GM12872 (cell line): ENCODE measurements around the gene OTOS.

Source experiments
- CTCF ChIP-seq: IDR thresholded peaks from 3 replicates; pipeline ENCODE4 v1.5.1; 2011; ENCODE audit warnings: low read depth, mild to moderate bottlenecking, low read length, moderate library complexity; ENCODE audit not compliant: insufficient read depth

OTOS gene

DNA sequence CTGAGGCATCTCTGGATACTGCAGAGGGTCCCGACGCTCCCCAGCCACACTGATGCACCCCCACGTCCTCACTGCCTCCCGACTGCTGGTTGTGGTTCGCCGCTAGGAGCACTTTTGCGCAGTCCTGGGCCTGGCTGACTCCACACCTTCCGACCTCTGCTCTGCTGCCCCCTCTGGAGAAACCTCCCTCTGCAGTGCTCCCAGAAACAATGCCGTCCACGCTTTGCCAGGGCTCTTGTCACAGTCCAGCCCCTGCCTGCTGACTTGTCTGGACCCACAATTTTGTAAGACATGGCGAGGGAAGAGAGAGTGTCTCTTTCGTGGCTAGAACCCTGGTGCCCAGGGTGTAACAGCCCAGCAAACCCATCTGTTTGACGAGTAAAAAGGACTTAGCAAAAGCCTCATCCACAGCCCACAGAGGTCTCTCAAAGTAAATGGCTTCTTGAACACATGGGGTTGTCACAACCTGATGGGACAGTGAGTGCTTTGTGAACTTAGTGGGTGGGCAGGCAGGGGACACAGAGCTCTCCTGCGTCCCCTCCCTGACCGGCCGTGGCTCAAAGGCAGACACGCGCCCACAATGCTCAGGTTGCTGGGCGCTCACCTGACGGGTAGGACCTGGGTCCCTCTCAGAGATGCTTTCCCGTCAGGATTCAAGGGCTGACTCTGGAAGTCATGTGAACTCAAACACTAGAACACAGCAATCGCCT, 8.4 kb downstream of the OTOS start:
- peak; percentile 31; the same call in 1 of the 3 replicates for TF ChIP-seq CTCF

DNA sequence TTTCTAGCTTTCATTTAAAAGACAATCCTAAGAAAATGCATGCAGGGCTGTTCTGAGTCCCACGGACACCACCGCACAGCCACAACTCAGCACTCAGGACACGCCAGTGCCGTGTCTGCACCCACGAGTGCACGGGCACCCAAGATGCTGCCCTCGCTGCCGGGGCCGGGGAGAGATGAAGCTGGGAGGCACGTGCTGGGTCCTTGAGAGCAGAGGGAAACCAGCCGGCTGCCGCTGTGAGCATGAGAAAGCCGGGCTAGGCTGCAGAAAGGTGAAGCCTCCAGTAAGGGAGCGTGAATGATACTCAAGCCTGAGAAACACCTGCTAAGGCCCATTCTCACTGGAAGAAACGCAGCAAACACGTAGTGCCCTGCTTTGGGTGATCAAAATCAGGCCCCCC, 9.2 kb downstream of the OTOS start:
- no peak for TF ChIP-seq CTCF

GRCh38 chr2:240130393-240131195, 9.9 kb downstream of the OTOS start:
- TF ChIP-seq CTCF = no peak

DNA sequence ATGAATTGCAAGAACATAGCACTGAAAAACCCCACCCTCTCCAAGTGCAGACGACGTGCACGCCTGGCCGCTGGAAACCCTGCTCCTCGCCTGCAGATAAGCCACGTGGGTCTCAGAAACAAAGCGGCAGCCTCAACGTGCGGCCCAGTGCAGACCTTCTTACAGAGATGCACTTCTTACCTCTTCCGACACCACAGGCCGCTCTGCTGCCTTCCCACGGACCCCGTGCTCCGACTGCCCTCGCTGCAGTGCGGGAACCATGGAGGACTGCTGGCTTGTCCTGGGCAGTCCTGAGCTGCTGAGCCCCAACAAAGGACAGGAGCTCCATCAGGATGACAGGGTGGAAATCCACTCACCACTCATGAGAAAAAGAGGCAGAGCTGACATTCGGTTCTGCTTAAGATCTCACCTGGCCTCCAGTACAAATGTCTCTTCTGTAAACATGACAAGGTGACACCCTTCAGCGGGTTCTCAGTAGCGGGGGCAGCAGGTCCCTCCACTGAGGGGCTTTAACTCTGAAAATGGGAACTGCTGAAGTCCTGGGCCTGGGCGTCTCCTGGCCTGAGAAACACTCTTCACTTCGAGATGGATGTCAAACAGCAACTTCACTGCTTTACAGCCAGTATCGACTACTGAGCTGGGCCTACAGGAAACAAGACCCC, 10.6 kb downstream of the OTOS start:
- no peak for TF ChIP-seq CTCF

- TF ChIP-seq CTCF = no peak
Observed at GRCh38 chr2:240129311-240129710, 11.1 kb downstream of the OTOS start.

DNA sequence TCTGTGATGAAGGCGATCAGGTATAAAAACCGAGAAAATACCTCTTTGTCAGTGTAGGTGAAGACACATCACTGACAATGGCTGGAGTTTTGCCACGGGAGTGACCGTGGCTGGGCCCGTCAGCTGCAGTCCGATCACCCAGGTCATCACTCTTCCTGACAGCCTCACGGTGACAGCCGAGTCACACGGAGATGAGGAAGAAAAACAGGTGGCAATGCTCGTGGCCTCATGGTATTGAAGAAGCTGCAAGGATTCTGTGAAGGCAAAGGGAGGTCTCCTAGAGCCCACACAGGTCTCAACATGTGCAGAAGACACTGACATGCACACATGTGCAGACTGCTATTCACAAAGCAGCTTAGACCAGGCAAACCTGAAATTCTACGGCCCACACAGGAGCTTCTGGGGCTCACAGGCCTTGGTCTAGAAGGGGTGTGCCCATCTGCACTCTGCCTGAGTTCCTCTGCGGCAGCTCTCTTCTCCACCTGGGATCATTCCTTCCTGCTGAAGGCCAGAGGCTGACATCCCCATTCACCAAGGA, 11.8 kb downstream of the OTOS start:
- no peak for TF ChIP-seq CTCF
